GM12878 (cell line): ENCODE results near the gene ZNF264. TPM values are rescaled to one million over a fixed set of nuclear protein-coding genes. Genes with fewer than 3 reads are reported as not detected.
A peak's percentile ranks its signal among the peaks of the same experiment; 100 is the strongest.

Experiments used
- BACH1 ChIP-seq: fragments of 450-650 bp; IDR thresholded peaks from 2 replicates; pipeline ENCODE4 v1.6.1; 2017; ENCODE audit warnings: mild to moderate bottlenecking, borderline replicate concordance
- CBX5 ChIP-seq: sonication (generic); IDR thresholded peaks from 2 replicates; pipeline ENCODE4 v1.6.1; 2016; ENCODE audit warnings: low read depth, moderate library complexity, mild to moderate bottlenecking, inconsistent platforms
- CHD1 ChIP-seq: IDR thresholded peaks from 2 replicates; pipeline ENCODE4 v1.6.1; 2012; ENCODE audit warnings: low read depth, low read length, improper control_type of control experiment
- CHD2 ChIP-seq: IDR thresholded peaks from 2 replicates; pipeline ENCODE4 v1.6.1; 2011; ENCODE audit warnings: low read depth, low read length, improper control_type of control experiment, borderline replicate concordance
- ETV6 ChIP-seq, 2 experiments: fragments of 450-650 bp in 1 of 2; IDR thresholded peaks in 1 of 2; conservative IDR thresholded peaks in 1 of 2; 2 replicates each; pipeline ENCODE4 v1.6.1; 2014; ENCODE audit warnings: antibody characterized with exemption in 1 of 2, borderline replicate concordance in 1 of 2, low read depth in 1 of 2, mild to moderate bottlenecking in 1 of 2, moderate library complexity in 1 of 2
- FOXK2 ChIP-seq: fragments of 450-650 bp; IDR thresholded peaks from 2 replicates; pipeline ENCODE4 v1.6.1; 2017; ENCODE audit warnings: mild to moderate bottlenecking, moderate library complexity
- FOXM1 ChIP-seq: IDR thresholded peaks from 2 replicates; pipeline ENCODE4 v1.6.1; 2012; ENCODE audit warnings: low read depth, mild to moderate bottlenecking, inconsistent platforms, low read length, moderate library complexity
- HDGF ChIP-seq: fragments of 450-650 bp; IDR thresholded peaks from 2 replicates; pipeline ENCODE4 v1.6.1; 2016; ENCODE audit warnings: antibody characterized with exemption
- KAT2A ChIP-seq: conservative IDR thresholded peaks from 2 replicates; pipeline ENCODE4 v1.6.1; 2011; ENCODE audit warnings: low read depth, low read length; ENCODE audit not compliant: control insufficient read depth
- KDM1A ChIP-seq: fragments of 200-600 bp; sonication (generic); IDR thresholded peaks from 2 replicates; pipeline ENCODE4 v1.6.1; 2016; ENCODE audit warnings: borderline replicate concordance
- LARP7 ChIP-seq: fragments of 450-650 bp; IDR thresholded peaks from 2 replicates; pipeline ENCODE4 v1.6.1; 2017; ENCODE audit warnings: mild to moderate bottlenecking
- MEF2B ChIP-seq: fragments of 450-650 bp; IDR thresholded peaks from 2 replicates; pipeline ENCODE4 v1.6.1; 2018; ENCODE audit warnings: mild to moderate bottlenecking, moderate library complexity; ENCODE audit not compliant: partially characterized antibody, poor library complexity, severe bottlenecking
- MYB ChIP-seq: fragments of 150-350 bp; IDR thresholded peaks from 2 replicates; pipeline ENCODE4 v1.6.1; 2014; ENCODE audit warnings: mild to moderate bottlenecking, low read depth, low read length, borderline replicate concordance
- POU2F2 ChIP-seq: IDR thresholded peaks from 3 replicates; pipeline ENCODE4 v1.6.1; 2011; ENCODE audit warnings: low read depth, mild to moderate bottlenecking, low read length, borderline replicate concordance
- RAD51 ChIP-seq: fragments of 450-650 bp; IDR thresholded peaks from 2 replicates; pipeline ENCODE4 v1.6.1; 2016; ENCODE audit warnings: moderate library complexity, mild to moderate bottlenecking, inconsistent platforms
- RFX5 ChIP-seq: IDR thresholded peaks from 2 replicates; pipeline ENCODE4 v1.6.1; 2011; ENCODE audit warnings: low read depth, low read length, improper control_type of control experiment
- SKIL ChIP-seq: fragments of 450-650 bp; IDR thresholded peaks from 2 replicates; pipeline ENCODE4 v1.6.1; 2017; ENCODE audit warnings: mild to moderate bottlenecking, low read depth, inconsistent platforms; ENCODE audit not compliant: poor library complexity, severe bottlenecking
- SPI1 ChIP-seq: IDR thresholded peaks from 2 replicates; pipeline ENCODE4 v1.6.1; 2011; ENCODE audit warnings: low read depth, mild to moderate bottlenecking, low read length, moderate library complexity, borderline replicate concordance; ENCODE audit not compliant: insufficient read depth
- TBL1XR1 ChIP-seq: IDR thresholded peaks from 2 replicates; pipeline ENCODE4 v1.6.1; 2012; ENCODE audit warnings: low read depth, low read length, improper control_type of control experiment
- YY1 ChIP-seq: IDR thresholded peaks from 2 replicates; pipeline ENCODE4 v1.6.1; 2011; ENCODE audit warnings: low read depth, mild to moderate bottlenecking, low read length
- ZBTB4 ChIP-seq: fragments of 450-650 bp; formaldehyde crosslinking; IDR thresholded peaks from 2 replicates; pipeline ENCODE4 v1.4.0; 2022; ENCODE audit warnings: mild to moderate bottlenecking, moderate library complexity
- ZNF687 ChIP-seq: fragments of 450-650 bp; IDR thresholded peaks from 2 replicates; pipeline ENCODE4 v1.6.1; 2017; ENCODE audit warnings: mild to moderate bottlenecking, moderate library complexity
- polyA plus RNA-seq, 11 experiments: library from polyadenylated mRNA; depleted of rRNA in 4 of 11; unstranded in 6 of 11; stranded (reverse) in 5 of 11; fragments of >200 nt; fragmentation: Nextera tagmentation in 4 of 11; fragmentation: Illumina TruSeq in 1 of 11; extraction: Ambion mirVana in 4 of 11; extraction: Trizol in 1 of 11; gene quantifications; 1 replicate in 1 of 11; 2 replicates in 10 of 11; pipeline versions ENCODE4 v1.2.1 to v1.2.3, GENCODE V29; 2011 to 2016; ENCODE audit warnings: inconsistent platforms in 2 of 11, missing spikeins in 2 of 11, low read depth in 1 of 11
- total RNA-seq, 4 experiments: library from RNA; depleted of rRNA in 3 of 4; stranded (reverse); fragments of >200 nt in 3 of 4; fragmentation: Illumina TruSeq in 1 of 4; extraction: Trizol in 1 of 4; gene quantifications; 2 replicates each; pipeline versions ENCODE4 v1.2.1 to v1.2.3, GENCODE V29; 2013 to 2021

Gene ZNF264
- total and polyA plus RNA-seq, 10 of the 15 experiments (the other 5 are each of a cell fraction or from before 2014, with no cell fraction given): 0.76 to 22.9 (median 9.4) TPM

- TF ChIP-seq KAT2A (no peak), ETV6 (conservative IDR thresholded peaks at IDR 0.05 in 1 of 2, IDR thresholded peaks at IDR 0.05 in 1 of 2; ENCODE audit: borderline replicate concordance in 1 of 2, low read depth in 1 of 2) (peak in 1 of 2 experiments; percentile 60; a peak in 1 of 4 replicates), CHD2 (no peak), CBX5 (no peak), KDM1A (no peak), SPI1 (no peak), MYB (no peak), CHD1 (no peak), MEF2B (no peak), FOXM1 (peak; percentile 27; the same call in 1 of the 2 replicates), YY1 (no peak), SKIL (no peak), RAD51 (no peak), ZBTB4 (CRISPR knock-in tag) (no peak), BACH1 (no peak), LARP7 (no peak), RFX5 (no peak), TBL1XR1 (no peak), FOXK2 (no peak), POU2F2 (peak; percentile 67; the same call in 1 of the 3 replicates), ZNF687 (no peak), HDGF (no peak)
These were observed 78.4 kb downstream of the ZNF264 start (continued) for GRCh38 chr19:57269515-57270250.
